NCI-H748 (cell line): ENCODE results near the gene PPP4R4.
"Not testable (repeated sequence)": the region's sequence is repeated elsewhere in the genome, so short reads cannot be mapped to it uniquely, and the experiment has no call there.

ENCODE experiments used
- DNase-seq: peaks from one replicate; lab custom pipeline; 2025; ENCODE audit not compliant: unreplicated experiment; lab: John Stamatoyannopoulos, UW

Gene PPP4R4

GRCh38 chr14:94177806-94178205 lies 3.7 kb downstream of the PPP4R4 start:
- DNase-seq: no peak

GRCh38 chr14:94179244-94179643 lies 5.1 kb downstream of the PPP4R4 start:
- no peak for DNase-seq

DNA sequence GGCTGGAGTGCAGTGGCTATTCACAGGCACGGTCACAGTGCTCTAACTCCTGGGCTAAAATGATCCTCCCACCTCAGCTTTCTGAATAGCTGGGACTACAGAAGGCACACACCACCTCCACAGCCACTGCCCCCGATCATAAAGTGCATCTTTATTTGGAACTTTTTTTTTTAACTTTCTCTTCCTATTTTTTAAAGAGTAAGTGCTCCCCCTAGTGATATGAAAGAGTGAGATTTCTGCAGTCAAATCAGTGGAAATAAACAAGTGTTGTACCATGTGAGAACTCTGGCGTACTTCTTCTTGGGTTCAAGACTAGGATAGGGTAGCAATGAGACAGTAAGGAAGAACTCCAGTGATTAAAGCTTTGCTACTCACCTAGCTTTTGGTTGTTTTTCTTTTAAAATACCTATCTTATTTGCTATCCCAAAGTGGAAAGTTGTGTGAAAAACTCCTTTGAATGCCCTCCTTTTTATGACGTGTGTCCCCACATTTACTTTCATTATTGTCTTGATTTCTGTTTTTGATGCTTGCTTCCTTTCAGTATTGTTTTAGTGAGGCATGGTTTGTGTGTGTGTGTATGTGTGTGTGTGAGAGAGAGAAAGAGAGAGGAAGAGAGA lies 6.6 kb downstream of the PPP4R4 start:
- peak; percentile 65 for DNase-seq

DNA sequence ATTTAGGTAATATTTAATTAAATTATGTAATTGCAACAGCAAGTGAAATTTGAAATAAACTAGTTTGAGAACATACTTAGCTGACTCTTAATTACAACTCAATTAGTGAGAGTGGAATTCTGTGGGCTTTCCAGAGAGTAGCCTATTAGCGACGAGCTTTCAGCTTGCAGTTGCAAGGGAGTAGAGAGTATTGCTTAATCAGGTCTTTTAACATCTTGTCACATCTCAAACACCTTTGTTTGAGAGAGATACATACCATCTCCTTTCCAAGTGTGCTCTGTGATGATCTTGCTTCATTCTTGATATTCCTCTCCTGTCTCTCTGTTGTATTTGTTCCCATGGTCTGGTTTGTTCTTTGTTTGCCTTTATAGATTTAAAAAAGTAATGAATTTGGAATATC lies 7.7 kb downstream of the PPP4R4 start:
- no peak for DNase-seq

GRCh38 chr14:94192536-94192935 lies 18.4 kb downstream of the PPP4R4 start:
- no peak for DNase-seq

DNA sequence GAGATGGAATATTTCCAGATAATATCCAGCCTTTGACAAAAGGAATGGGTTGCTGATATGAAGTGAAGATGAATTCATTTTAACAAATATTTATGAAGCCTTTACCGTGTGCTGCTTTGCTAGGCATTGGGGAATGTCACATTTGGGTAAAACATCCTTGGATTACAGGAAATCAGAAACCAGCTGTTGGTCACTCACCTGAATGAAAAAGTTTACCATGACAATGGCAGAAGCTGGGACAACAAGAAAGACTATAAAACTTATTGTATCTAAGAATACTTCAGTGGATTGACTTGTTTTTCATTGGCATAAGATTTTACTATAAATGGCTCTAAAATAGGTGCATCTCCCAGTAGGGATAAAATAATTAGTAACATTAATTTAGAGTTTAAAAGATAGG lies 19.7 kb downstream of the PPP4R4 start:
- DNase-seq: no peak

- no peak for DNase-seq
Observed at GRCh38 chr14:94196057-94196456, 21.9 kb downstream of the PPP4R4 start.

GRCh38 chr14:94203473-94204210 lies 29.5 kb downstream of the PPP4R4 start:
- no peak for DNase-seq

DNA sequence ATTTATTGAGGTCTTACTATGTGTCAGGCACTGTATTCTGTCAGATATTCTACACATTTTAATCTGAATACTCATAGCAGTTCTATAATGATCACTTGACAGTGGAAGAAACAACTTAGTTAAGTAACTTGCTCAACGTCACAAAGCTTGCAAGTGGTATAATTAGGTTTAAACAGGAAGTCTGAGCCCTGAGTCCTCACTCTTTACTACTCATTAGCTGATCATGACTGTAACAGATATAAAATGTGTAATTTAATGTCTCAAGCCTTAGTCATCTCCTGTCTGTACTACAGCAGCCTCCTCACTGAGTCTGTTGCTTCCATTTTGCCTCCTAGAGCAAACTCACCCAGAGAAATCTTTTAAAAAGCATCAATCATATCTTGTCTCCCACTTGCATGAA lies 38.9 kb downstream of the PPP4R4 start:
- DNase-seq: no peak

GRCh38 chr14:94213741-94214140 lies 39.6 kb downstream of the PPP4R4 start:
- no peak for DNase-seq

DNA sequence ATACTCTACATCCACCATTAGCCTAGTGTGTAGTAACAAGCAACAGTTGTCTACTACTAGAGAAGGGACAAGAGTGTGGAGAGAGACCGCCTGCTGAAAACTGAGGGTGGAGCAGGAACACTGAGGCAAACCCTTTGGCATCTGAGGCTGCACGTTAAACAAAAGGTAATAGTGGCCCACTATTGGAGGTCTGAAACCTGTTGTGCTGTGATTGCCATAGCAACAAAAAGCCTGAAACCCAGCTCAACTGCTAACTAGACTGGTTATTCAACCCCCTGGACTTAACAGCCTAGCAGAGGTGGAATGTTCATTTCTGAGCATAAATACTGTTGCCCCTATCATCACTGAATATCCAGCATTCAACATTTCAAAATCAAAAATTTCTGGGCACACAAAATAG lies 43.0 kb downstream of the PPP4R4 start:
- DNase-seq: peak; percentile 63

DNA sequence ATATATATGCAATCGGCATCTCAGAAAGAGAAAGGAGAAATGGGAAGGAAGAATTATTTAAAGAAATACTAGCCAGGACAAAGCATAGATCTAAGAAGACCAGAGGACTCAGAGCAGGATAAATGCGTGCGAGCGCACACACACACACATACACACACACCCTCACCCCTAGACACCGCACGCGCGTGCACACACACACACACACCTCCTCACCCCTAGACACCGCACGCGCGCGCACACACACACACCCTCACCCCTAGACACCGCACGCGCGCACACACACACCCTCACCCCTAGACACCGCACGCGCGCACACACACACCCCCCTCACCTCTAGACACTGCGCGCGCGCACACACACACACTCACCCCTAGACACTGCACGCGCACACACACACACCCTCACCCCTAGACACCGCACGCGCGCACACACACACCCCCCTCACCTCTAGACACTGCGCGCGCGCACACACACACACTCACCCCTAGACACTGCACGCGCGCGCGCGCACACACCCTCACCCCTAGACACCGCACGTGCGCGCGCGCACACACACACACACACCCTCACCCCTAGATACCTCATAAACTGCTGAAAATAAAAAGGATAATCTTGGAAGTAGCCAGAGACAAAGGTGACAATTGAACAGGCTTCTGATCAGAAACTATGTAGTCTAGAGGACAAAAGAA lies 44.2 kb downstream of the PPP4R4 start:
- not testable (repeated sequence) for DNase-seq

DNA sequence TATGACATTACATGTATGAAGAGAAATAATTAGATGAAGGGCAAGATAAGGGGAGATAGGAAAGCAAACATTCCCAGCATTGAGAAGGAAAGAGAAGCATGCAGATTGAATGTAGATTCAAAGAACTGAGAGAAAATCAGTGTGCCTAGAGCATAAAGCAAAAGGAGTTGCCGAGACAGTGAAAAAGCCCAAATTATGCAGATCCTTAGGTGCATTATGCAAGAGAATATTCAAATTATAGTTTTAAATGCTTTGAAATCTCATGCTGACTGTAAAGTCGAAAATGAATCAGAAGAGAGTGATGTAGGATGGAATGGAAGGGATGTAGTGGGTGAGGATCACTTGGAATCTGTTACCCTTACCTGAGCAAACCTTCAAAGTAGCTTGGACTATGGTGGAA lies 49.9 kb downstream of the PPP4R4 start:
- DNase-seq: no peak

- DNase-seq: no peak
Observed at GRCh38 chr14:94225460-94226378, 51.6 kb downstream of the PPP4R4 start.

DNA sequence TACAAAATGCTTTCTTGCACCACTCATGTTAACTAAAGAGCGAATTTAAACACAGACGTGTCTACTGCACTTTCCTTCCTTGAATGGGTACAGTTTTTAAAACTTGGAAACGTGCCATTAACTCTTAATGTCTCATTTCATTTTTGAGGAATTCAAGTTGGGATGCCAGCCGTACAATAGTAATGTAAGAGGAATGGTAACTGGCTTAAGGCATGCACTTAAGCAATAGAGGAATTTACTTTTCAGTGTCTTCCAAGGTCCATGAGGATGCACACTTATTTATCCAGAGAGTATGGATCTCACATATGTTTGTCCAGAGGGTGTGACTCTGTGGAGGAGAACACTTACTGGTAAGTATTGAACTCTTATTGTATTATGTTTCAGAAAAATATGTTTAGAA lies 52.9 kb downstream of the PPP4R4 start:
- no peak for DNase-seq

DNA sequence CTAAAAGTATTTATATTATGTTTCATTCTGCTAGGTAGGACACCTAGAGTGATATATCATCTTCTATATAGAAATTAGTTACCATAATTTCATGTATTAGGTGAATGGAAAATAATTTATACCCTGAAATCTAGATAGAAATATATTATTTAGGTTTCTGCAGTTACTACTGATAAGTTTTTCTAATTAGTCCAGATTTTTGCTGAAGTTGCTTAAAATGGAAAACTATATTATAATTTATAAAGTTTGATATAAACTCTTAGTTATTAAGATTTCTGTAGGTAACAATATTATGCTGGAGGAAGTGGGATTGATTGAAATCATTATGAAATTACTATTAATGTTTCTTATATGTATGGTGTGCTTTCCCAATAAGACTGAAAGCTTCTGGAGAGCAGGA lies 62.9 kb downstream of the PPP4R4 start:
- DNase-seq: no peak

- no peak for DNase-seq
Observed at GRCh38 chr14:94237983-94238382, 63.9 kb downstream of the PPP4R4 start.

GRCh38 chr14:94239406-94239805 lies 65.3 kb downstream of the PPP4R4 start:
- DNase-seq: no peak

DNA sequence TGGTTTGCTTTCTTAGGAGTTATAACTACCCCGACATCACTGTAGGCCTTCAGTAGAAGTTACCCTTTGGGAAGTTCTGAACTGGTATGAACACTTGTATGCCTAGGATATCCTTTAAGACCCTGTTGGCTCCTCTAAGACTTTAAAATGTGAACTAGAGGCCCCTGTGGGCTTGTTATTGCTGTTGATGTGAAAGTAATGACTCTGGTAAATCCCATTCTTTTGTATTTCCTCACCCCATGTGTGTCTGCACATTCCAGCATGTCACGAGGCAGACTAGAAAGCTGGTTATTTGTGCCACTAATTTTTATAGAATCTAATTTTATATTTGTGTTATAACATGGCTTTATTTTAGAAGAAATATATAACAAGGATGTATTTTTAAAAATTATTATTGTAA lies 70.1 kb downstream of the PPP4R4 start:
- DNase-seq: no peak

GRCh38 chr14:94264195-94264594 lies 90.1 kb downstream of the PPP4R4 start:
- not testable (repeated sequence) for DNase-seq

DNA sequence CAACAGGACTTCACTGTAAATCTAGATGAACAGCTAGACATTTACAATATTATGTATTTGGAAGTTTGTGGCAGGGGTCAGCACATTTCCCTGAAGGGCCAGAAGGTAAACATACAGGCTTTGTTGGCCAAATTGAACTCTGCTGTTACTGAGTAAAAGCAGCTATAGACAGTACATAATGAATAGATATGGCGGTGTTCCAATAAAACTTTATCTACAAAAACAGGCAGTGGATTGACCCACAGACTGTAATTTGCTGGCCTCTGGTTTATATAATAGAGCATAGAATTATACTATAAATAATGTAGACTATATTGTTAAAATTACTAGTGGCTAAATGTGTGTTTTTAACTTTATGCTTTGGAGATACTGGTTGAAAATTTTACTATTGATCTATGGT lies 93.2 kb downstream of the PPP4R4 start:
- no peak for DNase-seq
